ENCODE results near the gene TMPRSS4. TPM values are rescaled to one million over a fixed set of nuclear protein-coding genes. Genes with fewer than 3 reads are reported as not detected.

TMPRSS4 gene
- total RNA-seq, 1 experiment from 2014 or later: not detected

- no peak for DNase-seq (ENCODE audit: low spot score)
Observed at GRCh38 chr11:118153976-118154375, 77.1 kb downstream of the TMPRSS4 start.

- DNase-seq (ENCODE audit: low spot score): no peak
Observed at GRCh38 chr11:118154641-118155040, 77.8 kb downstream of the TMPRSS4 start.

GRCh38 chr11:118155776-118156530, 79.1 kb downstream of the TMPRSS4 start:
- no peak for DNase-seq (ENCODE audit: low spot score)

DNA sequence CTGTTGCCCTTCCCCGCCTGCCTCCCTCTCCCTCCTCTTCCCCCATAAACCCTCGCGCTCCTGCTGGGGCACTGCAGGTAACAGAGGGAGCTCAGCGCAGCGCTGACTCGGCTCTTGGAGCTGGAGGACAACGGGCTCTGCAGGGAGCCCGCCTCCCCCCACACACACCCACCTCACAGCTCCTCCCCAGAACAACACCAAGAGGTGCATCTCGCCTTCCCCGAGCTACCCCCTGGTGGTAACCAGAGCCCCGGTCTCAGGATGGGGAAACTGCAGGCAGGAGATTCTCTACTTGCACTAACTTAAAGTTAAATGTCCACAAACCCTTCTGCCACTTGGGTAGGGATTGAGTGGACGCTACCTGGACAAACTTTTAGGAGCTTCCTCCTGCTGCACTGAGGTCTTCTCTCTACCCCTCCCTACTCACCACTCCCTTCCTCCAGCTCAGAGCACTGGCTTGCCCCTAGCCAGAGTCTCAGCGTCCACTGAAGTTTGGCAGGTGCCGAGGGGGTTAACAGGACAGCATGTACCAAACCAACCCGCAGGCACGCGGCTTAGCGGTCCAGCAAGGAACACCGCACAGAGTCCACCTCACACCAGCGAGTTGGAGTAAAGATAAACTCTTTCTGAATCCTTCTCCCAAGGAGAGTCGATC, 79.8 kb downstream of the TMPRSS4 start:
- no peak for DNase-seq (ENCODE audit: low spot score)

DNA sequence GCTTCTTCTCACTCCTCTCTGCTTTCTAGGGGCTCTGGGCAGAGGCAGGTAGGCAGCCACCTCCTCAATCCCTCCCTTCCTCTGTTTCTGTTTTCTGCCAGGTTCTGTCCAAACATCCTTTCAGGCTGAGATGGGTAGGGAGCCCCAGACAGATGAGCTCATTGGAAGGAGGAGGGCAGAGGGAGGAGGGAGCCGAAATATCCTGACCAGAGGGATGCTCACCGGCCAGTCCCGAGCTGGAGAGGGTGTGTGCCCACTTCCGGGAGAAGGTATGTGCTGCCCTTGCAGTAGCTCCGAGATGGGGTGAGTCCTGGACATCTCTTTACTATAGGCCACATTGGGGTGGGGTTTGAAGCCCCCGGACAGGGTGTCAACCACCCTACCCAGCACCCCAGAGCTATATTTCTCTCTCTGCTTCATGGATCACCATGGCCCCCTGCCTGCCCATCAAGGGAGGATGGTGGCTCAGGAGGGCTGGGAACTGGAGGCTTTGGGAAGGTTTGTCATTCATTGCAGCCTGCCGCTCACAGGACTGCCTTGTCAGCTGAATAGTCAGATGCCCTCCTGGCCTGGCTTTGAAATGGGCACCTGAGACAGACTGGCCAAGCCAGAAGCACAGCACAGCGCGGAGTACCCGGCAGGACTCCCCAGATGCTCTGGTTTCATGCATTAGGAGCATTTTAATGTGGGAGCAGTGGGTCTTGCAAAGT, 80.5 kb downstream of the TMPRSS4 start:
- no peak for DNase-seq (ENCODE audit: low spot score)

- DNase-seq (ENCODE audit: low spot score): no peak
Observed at GRCh38 chr11:118161786-118162185, 84.9 kb downstream of the TMPRSS4 start.

DNA sequence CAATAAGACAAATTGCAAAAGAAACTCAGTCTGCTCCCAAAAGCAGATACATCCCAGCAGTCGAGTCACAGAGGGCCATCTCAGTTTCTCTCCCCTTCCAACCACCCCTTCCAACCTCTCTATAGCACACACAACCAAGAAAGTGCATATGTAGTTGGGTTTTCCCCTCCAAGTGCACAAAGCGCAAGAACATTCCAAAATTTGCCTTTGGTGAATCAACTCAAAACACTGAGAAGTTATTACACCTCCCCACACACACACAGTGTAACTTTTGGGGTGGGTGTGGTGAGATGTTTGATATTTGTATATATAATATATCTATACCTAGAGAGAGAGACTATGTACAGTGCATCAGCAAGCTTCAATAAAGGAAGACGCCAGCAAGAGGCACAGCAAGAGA, 86.0 kb downstream of the TMPRSS4 start:
- DNase-seq (ENCODE audit: low spot score): no peak

DNA sequence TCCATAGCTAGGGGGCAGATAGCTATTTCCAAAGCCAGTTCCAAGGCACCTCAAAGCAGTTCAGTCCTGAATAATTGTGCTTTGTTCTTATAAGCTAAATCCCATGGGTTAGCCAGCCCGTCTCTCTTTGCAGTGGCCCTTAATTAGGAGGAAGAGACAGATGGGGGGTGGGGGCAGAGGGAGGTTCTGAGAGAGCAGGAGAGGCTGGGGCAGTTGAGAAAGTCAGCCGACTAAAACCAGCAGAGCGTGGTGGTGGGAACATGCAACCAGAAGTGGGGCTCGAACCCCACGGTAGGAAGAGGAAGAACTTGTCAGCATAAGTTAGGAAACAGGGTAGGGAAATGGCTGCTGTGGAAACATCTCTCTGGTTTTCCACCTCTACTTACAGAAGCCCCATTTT, 86.6 kb downstream of the TMPRSS4 start:
- DNase-seq (ENCODE audit: low spot score): no peak

DNA sequence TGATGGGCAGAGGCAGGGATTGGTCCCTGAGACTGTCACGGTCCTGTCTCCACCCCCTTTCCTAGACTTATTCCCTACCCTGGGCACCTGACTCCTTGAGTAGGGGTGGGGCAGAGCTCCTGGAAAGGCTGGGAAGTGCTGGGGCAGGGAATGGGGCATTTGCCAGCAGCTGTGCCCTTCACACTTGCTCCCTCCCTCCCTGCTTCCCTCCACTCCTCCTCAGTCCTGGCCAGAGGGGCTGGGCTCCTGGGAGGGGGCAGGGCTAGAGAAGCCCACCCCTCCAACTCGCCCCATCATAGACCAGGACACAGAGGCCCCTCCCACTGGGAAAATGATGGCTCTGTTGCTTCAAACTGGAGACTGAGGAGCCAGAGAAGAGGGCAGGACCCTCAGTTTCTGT, 88.0 kb downstream of the TMPRSS4 start:
- no peak for DNase-seq (ENCODE audit: low spot score)

- no peak for DNase-seq (ENCODE audit: low spot score)
Observed at GRCh38 chr11:118166641-118167040, 89.8 kb downstream of the TMPRSS4 start.

DNA sequence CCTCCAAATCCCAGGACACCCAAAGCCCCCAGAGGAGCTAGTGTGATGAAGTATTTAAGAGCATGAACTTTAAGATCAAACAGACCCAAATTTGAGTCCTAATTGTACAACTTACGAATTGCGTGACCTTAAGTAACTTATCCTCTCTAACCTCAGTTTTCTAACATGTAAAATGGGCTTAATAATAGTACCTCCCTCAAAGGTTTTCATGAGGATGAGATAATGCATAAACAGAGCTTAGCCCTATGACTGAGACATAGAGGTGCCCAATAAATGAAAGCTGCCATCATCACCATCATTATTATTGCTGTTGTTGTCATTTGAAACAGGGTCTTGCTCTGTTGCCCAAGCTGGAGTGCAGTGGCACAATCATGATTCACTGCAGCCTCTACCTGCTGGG, 90.4 kb downstream of the TMPRSS4 start:
- no peak for DNase-seq (ENCODE audit: low spot score)

DNA sequence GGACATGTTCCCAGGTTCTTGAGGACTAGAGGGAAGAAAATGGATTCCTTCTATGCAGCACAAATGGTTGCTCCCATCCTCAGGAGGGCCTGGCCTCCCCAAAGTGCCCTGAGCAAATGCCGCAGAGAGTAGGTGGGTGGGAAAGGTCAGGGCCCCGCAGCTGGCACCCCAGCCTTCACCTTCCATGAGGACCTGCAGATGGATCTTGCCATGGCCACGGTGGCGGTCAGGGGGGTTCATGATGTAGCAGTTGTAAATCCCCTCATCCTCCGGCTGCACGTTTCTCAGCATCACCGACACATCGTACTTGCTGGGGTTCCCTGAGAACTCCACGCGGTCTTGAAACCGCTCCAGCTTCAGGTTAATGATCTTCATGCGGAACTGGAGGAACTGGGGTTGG, 91.0 kb downstream of the TMPRSS4 start:
- no peak for DNase-seq (ENCODE audit: low spot score)

- no peak for DNase-seq (ENCODE audit: low spot score)
Observed at GRCh38 chr11:118168316-118168715, 91.4 kb downstream of the TMPRSS4 start.

GRCh38 chr11:118168751-118169150, 91.9 kb downstream of the TMPRSS4 start:
- DNase-seq (ENCODE audit: low spot score): no peak

- no peak for DNase-seq (ENCODE audit: low spot score)
Observed at GRCh38 chr11:118169300-118170140, 92.6 kb downstream of the TMPRSS4 start.

- DNase-seq (ENCODE audit: low spot score): no peak
Observed at GRCh38 chr11:118170231-118170630, 93.4 kb downstream of the TMPRSS4 start.

- DNase-seq (ENCODE audit: low spot score): no peak
Observed at GRCh38 chr11:118170882-118171268, 94.0 kb downstream of the TMPRSS4 start.

Other genes with a start within 250 kb of the TMPRSS4 start
- 12.8 and 15.8 TPM in 2 replicates for gene FXYD6, start 200.4 kb upstream of the TMPRSS4 start, total RNA-seq (2014; rRNA removed; shearing (Covaris generic))
- 0.33 TPM in 1 of 2 replicates, not detected in the other for gene TMPRSS13, start 147.7 kb upstream of the TMPRSS4 start, total RNA-seq (2014; rRNA removed; shearing (Covaris generic))
- 0.04 TPM in 1 of 2 replicates, not detected in the other for gene IL10RA, start 90.7 kb upstream of the TMPRSS4 start, total RNA-seq (2014; rRNA removed; shearing (Covaris generic))
- not detected in 2 replicates for gene SMIM35, start 9.9 kb downstream of the TMPRSS4 start, total RNA-seq (2014; rRNA removed; shearing (Covaris generic))
- gene SCN4B, start 75.7 kb downstream of the TMPRSS4 start, total RNA-seq (2014; rRNA removed; shearing (Covaris generic)): 2.5 and 3.9 TPM in 2 replicates
- not detected in 2 replicates for gene SCN2B, start 99.6 kb downstream of the TMPRSS4 start, total RNA-seq (2014; rRNA removed; shearing (Covaris generic))
- not detected in 2 replicates for gene JAML, start 147.9 kb downstream of the TMPRSS4 start, total RNA-seq (2014; rRNA removed; shearing (Covaris generic))
- gene MPZL3, start 175.3 kb downstream of the TMPRSS4 start, total RNA-seq (2014; rRNA removed; shearing (Covaris generic)): 9.8 and 10.4 TPM in 2 replicates
- gene MPZL2, start 187.2 kb downstream of the TMPRSS4 start, total RNA-seq (2014; rRNA removed; shearing (Covaris generic)): 1.0 and 1.7 TPM in 2 replicates
- not detected in 2 replicates for gene CD3E, start 227.7 kb downstream of the TMPRSS4 start, total RNA-seq (2014; rRNA removed; shearing (Covaris generic))